Astrocyte of the cerebellum (primary cell): ENCODE data around the gene UEVLD.

ENCODE experiments used
- DNase-seq: peaks from one replicate; pipeline ENCODE4 v3.0.0-alpha.2; 2011; ENCODE audit warnings: low read depth
- H3K4me3 ChIP-seq: 2 replicates; pipeline ENCODE4 v1.5.1; 2011; ENCODE audit warnings: mild to moderate bottlenecking, low read depth, low read length, moderate library complexity
- in situ Hi-C: cut with HindIII; loops from 2 replicates; pipeline ENCODE4 v1.10.0; 2017; ENCODE audit warnings: low sequenced_read_pairs
- TF ChIP-seq, protein P1 (sequence below): IDR thresholded peaks from 2 replicates; pipeline ENCODE4 v1.5.1; 2012; ENCODE audit warnings: low read length, low read depth, moderate library complexity, mild to moderate bottlenecking; ENCODE audit errors: missing control alignments

The UEVLD gene

DNA sequence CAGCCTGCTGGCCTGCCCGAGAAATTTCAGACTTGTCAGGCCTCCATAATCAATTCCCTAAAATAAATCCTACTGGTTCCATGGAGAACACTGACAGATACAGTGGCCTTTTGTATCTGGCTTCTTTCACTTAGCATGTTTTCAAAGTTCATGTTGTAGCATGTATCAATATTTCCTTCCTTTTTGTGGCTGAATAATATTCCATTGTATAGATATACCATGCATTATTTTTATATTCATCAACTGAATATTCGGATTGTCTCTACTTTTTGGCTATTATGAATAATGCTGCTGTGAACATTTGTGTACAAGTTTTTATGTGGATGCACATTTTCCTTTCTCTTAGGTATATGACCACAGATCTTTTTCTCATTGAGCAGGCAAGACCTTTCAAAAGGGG, 35.2 kb upstream of the UEVLD start:
- in situ Hi-C loops, result no loop called here
- TF ChIP-seq, protein P1, sequence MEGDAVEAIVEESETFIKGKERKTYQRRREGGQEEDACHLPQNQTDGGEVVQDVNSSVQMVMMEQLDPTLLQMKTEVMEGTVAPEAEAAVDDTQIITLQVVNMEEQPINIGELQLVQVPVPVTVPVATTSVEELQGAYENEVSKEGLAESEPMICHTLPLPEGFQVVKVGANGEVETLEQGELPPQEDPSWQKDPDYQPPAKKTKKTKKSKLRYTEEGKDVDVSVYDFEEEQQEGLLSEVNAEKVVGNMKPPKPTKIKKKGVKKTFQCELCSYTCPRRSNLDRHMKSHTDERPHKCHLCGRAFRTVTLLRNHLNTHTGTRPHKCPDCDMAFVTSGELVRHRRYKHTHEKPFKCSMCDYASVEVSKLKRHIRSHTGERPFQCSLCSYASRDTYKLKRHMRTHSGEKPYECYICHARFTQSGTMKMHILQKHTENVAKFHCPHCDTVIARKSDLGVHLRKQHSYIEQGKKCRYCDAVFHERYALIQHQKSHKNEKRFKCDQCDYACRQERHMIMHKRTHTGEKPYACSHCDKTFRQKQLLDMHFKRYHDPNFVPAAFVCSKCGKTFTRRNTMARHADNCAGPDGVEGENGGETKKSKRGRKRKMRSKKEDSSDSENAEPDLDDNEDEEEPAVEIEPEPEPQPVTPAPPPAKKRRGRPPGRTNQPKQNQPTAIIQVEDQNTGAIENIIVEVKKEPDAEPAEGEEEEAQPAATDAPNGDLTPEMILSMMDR, result no peak

DNA sequence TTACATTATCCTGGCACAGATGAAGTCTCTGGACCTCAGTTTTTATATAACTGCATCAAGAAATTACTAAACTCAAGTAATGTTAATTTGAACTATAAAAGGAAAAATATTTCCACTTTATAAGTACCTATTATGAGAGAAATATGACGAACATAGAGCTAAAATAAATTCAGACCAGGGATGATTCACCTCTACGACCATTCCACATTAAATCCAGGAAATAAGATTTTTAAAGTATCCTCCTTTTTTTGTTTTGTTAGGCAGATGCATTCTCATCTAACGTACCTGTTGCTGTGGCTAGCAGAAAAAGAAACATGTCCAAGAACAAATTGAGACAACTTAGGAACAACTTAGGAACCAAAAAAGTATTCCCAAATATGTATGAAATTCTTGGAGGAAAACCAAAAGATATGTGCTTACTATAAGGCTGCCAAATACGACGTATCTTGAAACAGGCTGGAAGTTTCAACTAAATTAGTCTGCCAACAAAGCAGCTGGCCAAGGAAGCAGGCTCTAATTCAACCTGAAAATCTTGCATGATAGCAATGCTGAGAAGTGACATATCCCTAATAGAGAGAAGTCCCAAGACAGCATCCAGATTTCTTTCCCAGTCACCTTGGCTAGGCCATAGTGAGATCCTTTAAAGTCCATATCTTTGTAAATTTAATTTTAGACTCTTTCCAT, 29.9 kb upstream of the UEVLD start:
- in situ Hi-C loops, result no loop called here
- no peak for DNase-seq
- TF ChIP-seq, protein P1, result no peak
- no peak overlapping the region for H3K4me3 ChIP-seq

More for the DNA sequence above, 35.2 kb upstream of the UEVLD start:
- no peak overlapping the region for H3K4me3 ChIP-seq
- DNase-seq, result no peak

DNA sequence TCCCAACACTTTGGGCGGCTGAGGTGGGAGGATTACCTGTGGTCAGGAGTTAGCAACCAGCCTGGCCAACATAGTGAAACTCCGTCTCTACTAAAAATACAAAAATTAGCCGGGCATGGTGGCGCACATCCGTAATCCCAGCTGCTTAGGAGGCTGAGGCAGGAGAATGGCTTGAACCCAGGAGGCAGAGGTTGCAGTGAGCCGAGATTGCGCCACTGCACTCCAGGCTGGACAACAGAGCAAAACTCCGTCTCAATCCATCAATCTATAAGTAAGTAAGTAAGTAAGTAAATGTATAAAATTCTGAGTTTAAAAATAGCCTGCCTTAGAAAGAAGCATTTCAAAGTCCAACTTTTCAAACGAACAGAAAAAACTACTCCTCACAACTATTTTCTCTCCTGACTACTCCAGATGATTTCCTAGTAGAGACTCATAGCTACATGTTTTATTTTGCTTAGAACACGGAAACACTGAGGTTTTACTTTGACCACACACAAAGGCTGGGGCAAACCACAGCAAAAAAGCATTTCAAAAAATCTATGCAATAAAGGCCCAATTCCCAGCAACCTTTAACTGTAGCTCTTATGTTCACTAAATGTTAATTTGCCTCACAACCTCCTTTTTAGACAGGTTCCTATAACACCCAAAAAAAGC, 29.3 kb upstream of the UEVLD start:
- no peak overlapping the region for H3K4me3 ChIP-seq
- peak; percentile 56 for DNase-seq
- in situ Hi-C loops, result no loop called here
- TF ChIP-seq, protein P1, result no peak

DNA sequence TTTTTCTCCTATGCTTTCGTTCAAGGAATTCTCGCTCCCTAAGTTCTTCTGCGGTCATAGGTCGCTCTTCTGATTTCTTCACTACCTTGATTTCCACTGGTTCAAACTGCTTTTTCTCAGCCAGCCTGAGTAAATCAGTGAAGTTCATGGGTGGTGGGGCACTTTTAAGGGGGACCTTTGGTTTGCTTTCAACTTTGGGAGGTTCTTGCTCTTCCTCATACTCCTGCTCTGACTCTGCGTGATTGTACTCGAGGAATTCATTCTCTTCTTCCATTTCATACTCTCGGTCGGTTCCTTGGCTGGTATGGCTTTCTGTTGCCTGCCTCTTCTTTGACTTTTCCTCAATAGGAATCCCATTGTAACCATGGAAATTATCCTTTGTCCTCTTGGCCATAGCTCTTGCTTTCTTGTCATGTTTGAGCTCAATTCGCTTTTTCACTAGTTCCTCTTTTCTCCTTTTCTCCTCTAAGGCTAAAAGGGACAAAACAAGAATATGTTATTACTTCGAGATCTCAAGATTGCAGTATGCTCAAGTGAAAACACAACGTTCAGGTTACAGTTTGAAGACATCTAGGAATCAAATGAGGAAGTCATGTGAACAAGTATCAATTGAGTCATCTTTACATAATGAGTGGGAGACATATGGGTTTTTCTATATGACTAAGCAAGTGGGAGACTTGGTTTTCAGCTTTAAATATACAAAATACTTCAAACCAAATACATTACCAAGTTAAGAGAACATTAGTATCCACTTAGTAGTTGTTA, 27.3 kb upstream of the UEVLD start:
- no peak for DNase-seq
- in situ Hi-C loops, result no loop called here
- H3K4me3 ChIP-seq, result no peak overlapping the region
- TF ChIP-seq, protein P1, result no peak

DNA sequence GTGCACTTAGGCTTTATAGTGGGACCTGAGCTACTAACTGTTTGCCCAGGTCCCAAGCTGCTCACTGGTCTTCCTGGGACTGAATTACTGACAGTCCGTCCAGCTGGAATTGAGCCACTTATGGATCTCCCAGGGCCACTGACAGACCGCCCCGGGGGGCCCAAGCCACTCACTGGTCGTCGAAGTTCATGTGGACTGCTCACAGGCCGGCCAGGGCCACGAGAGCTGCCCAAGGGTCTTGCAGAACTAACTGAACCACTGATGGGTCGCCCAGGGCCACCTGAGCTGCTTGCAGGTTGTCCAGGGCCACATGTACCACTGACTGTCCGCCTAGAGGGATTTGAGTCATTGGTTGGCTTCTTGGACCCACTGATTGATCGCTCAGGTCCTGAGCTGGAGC, 26.1 kb upstream of the UEVLD start:
- in situ Hi-C loops, result no loop called here
- TF ChIP-seq, protein P1, result no peak

DNA sequence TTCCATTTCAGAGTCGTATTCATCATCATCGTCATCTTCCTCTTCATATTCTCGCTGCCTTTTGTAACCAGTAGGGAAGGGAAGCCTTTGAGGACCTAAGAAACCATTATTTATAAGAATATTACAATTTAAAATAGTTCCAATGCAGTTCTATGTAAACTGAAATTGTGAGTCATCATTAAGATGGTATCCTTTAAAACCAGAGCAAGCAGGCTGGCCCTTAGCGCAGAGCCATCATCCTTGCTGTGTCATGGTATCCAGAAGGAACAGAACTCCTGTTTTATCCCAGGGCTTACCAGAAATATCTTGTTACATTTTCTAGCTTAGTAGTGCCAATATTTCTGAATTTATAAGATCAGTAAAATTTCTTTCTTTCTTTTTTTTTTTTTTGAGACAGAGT, 23.9 kb upstream of the UEVLD start:
- in situ Hi-C loops, result no loop called here
- TF ChIP-seq, protein P1, result no peak
- H3K4me3 ChIP-seq, result no peak overlapping the region
- DNase-seq, result no peak

More for the DNA sequence above, 26.1 kb upstream of the UEVLD start:
- no peak overlapping the region for H3K4me3 ChIP-seq
- no peak for DNase-seq
